Natural killer cell (primary cell): ENCODE results near the gene LGR6. TPM values are rescaled to one million over a fixed set of nuclear protein-coding genes. Genes with fewer than 3 reads are reported as not detected.

Experiments
- ATAC-seq, 3 donors: fragments of 150-1000 bp in 2 of 3; fragments of 200-7000 bp in 1 of 3; cut with Tn5 transposase; 1 replicate in 1 of 3; 2 replicates in 2 of 3; pipeline ENCODE4 v1.10.0; 2021; ENCODE audit warnings: mild to moderate bottlenecking in 2 of 3, moderate library complexity in 2 of 3
- DNase-seq, 2 donors: peaks; one replicate each; pipeline versions ENCODE4 v3.0.0 to v3.0.0-alpha.2; 2013 to 2021; ENCODE audit warnings: mixed read lengths in 1 of 2
- H3K27ac ChIP-seq: one replicate; pipeline ENCODE4 v1.5.1; 2013; ENCODE audit warnings: mild to moderate bottlenecking, low read length
- H3K27me3 ChIP-seq: one replicate; pipeline ENCODE4 v1.6.1; 2013; ENCODE audit warnings: low read length; ENCODE audit not compliant: control insufficient read depth, insufficient read depth
- H3K36me3 ChIP-seq: one replicate; pipeline ENCODE4 v1.6.1; 2013; ENCODE audit warnings: low read length; ENCODE audit not compliant: control insufficient read depth, insufficient read depth
- H3K4me1 ChIP-seq: one replicate; pipeline ENCODE4 v1.6.1; 2013; ENCODE audit warnings: low read length; ENCODE audit not compliant: control insufficient read depth, insufficient read depth
- H3K4me3 ChIP-seq: one replicate; pipeline ENCODE4 v1.5.1; 2013; ENCODE audit warnings: low read length
- H3K9me3 ChIP-seq: one replicate; pipeline ENCODE4 v1.6.1; 2013; ENCODE audit warnings: low read length; ENCODE audit not compliant: control insufficient read depth, insufficient read depth
- H3K27ac Mint-ChIP-seq, 2 donors: one replicate each; pipeline ENCODE4 v1.8.0; 2022; ENCODE audit warnings: mild to moderate bottlenecking in 2 of 2, mixed read lengths in 2 of 2, moderate library complexity in 1 of 2
- H3K27me3 Mint-ChIP-seq, 2 donors: one replicate each; pipeline ENCODE4 v1.8.0; 2022; ENCODE audit warnings: low read depth in 2 of 2, mixed read lengths in 2 of 2
- H3K36me3 Mint-ChIP-seq: one replicate; pipeline ENCODE4 v1.8.0; 2022; ENCODE audit warnings: mixed read lengths
- H3K4me1 Mint-ChIP-seq, 2 donors: one replicate each; pipeline ENCODE4 v1.8.0; 2022; ENCODE audit warnings: mixed read lengths in 2 of 2
- H3K4me3 Mint-ChIP-seq: one replicate; pipeline ENCODE4 v1.8.0; 2022; ENCODE audit warnings: mild to moderate bottlenecking, moderate library complexity, mixed read lengths
- H3K9me3 Mint-ChIP-seq, 2 donors: one replicate each; pipeline ENCODE4 v1.8.0; 2022; ENCODE audit warnings: mixed read lengths in 2 of 2
- CTCF ChIP-seq: fragments of 200-600 bp; IDR thresholded peaks from one replicate; pipeline ENCODE4 v1.8.0; 2022; ENCODE audit warnings: antibody characterized with exemption
- WGBS: methylation state at CpG from one replicate; pipeline ENCODE4 v1.1.7; 2013; ENCODE audit warnings: missing lambda C conversion rate; ENCODE audit not compliant: insufficient coverage; 5-methylcytosine and 5-hydroxymethylcytosine counted together
- intact Hi-C: fragments of 100-400 bp; cut with micrococcal nuclease; formaldehyde crosslinking; loops from one replicate; pipeline ENCODE4 v1.14.2; 2022
- total RNA-seq, 4 donors: library from RNA; stranded (reverse); fragments of 120-200 nt in 1 of 4; gene quantifications; one replicate each; pipeline versions ENCODE4 v1.2.3 to v1.2.4, GENCODE V29; 2013 to 2022

The LGR6 gene
- total RNA-seq, 3 donors from 2014 or later (not counting 1 experiment from before 2014, with no cell fraction given) = 58.3 to 65.2 (median 60.9) TPM

- H3K4me1 Mint-ChIP-seq = peaks cover 5 to 15% of the 10 kb centered on the region in 2 donors
- no peaks in the 10 kb centered on the region for H3K9me3 ChIP-seq
- peaks cover 10% of the 10 kb centered on the region for H3K4me1 ChIP-seq
- H3K36me3 Mint-ChIP-seq = no peaks in the 10 kb centered on the region
- no peak for ATAC-seq
- DNase-seq = no peak
- WGBS = 50% methylated on average over 5 of the region's 5 CpGs
- TF ChIP-seq CTCF = no peak
- no peaks in the 10 kb centered on the region for H3K27me3 Mint-ChIP-seq
- H3K36me3 ChIP-seq = no peaks in the 10 kb centered on the region
- no peaks in the 10 kb centered on the region for H3K27me3 ChIP-seq
- no peak overlapping the region for H3K4me3 Mint-ChIP-seq
- intact Hi-C loops = no loop called here
- H3K27ac ChIP-seq = no peak overlapping the region
- no peak overlapping the region for H3K4me3 ChIP-seq
- H3K27ac Mint-ChIP-seq = no peak overlapping the region
- no peaks in the 10 kb centered on the region for H3K9me3 Mint-ChIP-seq
These were observed 87.9 kb downstream of the LGR6 start for GRCh38 chr1:202281316-202282024.

GRCh38 chr1:202282025-202282371 lies 88.4 kb downstream of the LGR6 start:
- H3K9me3 Mint-ChIP-seq = no peaks in the 10 kb centered on the region
- H3K27me3 Mint-ChIP-seq = no peaks in the 10 kb centered on the region
- intact Hi-C loops = no loop called here
- no peak overlapping the region for H3K27ac Mint-ChIP-seq
- no peaks in the 10 kb centered on the region for H3K36me3 ChIP-seq
- H3K4me3 Mint-ChIP-seq = no peak overlapping the region
- DNase-seq (no peak), ATAC-seq (no peak)
- TF ChIP-seq CTCF = no peak
- H3K36me3 Mint-ChIP-seq = no peaks in the 10 kb centered on the region
- H3K27ac ChIP-seq = no peak overlapping the region
- H3K4me1 Mint-ChIP-seq = peaks cover 5 to 15% of the 10 kb centered on the region in 2 donors
- H3K4me1 ChIP-seq = peaks cover 10% of the 10 kb centered on the region
- H3K4me3 ChIP-seq = no peak overlapping the region
- H3K27me3 ChIP-seq = no peaks in the 10 kb centered on the region
- H3K9me3 ChIP-seq = no peaks in the 10 kb centered on the region
- WGBS = 97% methylated on average over 5 of the region's 5 CpGs

DNA sequence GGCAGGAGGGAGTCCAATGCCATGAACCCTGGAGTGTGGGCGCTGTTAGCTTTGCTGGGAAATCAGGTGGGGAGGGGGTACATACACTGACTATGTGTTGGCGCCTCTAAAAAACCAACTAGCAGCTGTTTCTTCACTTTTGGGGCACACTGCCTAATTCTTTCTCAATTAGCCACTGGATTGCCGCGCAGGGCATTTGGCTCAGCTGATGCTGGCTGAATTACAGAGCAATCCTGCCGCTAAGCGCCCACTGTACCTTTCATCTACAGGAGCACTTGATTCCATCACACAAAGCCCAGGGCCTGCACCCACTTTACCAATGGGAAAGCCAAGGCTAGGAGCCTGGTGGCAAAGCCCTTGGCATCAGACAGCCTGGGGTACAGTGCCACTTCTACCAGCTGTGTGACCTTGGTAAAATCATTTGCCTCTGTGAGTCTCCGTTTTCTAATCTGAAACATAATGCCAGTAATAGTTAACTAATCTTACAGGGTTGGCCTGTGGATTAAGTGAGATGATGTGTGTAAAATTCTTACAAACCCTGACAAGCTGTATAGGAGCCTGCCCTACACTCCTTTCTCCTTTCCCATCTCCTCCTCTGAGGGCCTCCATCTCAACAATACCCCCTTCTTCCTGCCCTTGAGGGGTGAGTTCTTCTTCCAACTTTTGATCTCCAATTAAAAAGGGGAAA lies 89.1 kb downstream of the LGR6 start:
- Histone ChIP-seq H3K9me3 (no peaks in the 10 kb centered on the region), H3K4me1 (peaks cover 10% of the 10 kb centered on the region), H3K4me3 (no peak overlapping the region), H3K27ac (no peak overlapping the region), H3K36me3 (no peaks in the 10 kb centered on the region), H3K27me3 (no peaks in the 10 kb centered on the region)
- TF ChIP-seq CTCF = no peak
- DNase-seq (no peak), ATAC-seq (no peak)
- Mint-ChIP-seq H3K27ac (peak overlapping the region in 1 of 2 donors; percentile 47), H3K9me3 (no peaks in the 10 kb centered on the region), H3K4me3 (no peak overlapping the region), H3K27me3 (no peaks in the 10 kb centered on the region), H3K4me1 (peaks cover 5 to 15% of the 10 kb centered on the region in 2 donors), H3K36me3 (no peaks in the 10 kb centered on the region)
- intact Hi-C loops = no loop called here
- 92% methylated on average over 6 of the region's 7 CpGs for WGBS
